Activated CD8-positive, alpha-beta T cell treated with anti-CD3 and anti-CD28 coated beads for 36 hours (primary cell): ENCODE results near the gene IP6K3. TPM values are rescaled to one million over a fixed set of nuclear protein-coding genes. Genes with fewer than 3 reads are reported as not detected.

Experiments
- ATAC-seq: fragments of 200-7000 bp; cut with Tn5 transposase; one replicate; pipeline ENCODE4 v1.10.0; 2021; ENCODE audit warnings: mild to moderate bottlenecking, moderate library complexity
- CTCF ChIA-PET: fragments of 350-600 bp; sonication (Branson Sonifier 250); formaldehyde crosslinking; loops from one replicate; lab custom pipeline; 2021; ENCODE audit warnings: antibody characterized with exemption; lab: Charles Lee
- POLR2A ChIA-PET: fragments of 350-600 bp; sonication (Branson Sonifier 250); formaldehyde crosslinking; loops from one replicate; lab custom pipeline; 2021; ENCODE audit warnings: antibody characterized with exemption; lab: Charles Lee
- DNase-seq: peaks from one replicate; pipeline ENCODE4 v3.0.0-alpha.2; 2020
- H3K27ac Mint-ChIP-seq: one replicate; pipeline ENCODE4 v1.8.0; 2021; ENCODE audit warnings: mild to moderate bottlenecking, mixed read lengths
- H3K27me3 Mint-ChIP-seq: one replicate; pipeline ENCODE4 v1.8.0; 2021; ENCODE audit warnings: mixed read lengths
- H3K36me3 Mint-ChIP-seq: one replicate; pipeline ENCODE4 v1.8.0; 2021; ENCODE audit warnings: low read depth, mixed read lengths
- H3K4me1 Mint-ChIP-seq: one replicate; pipeline ENCODE4 v1.8.0; 2021; ENCODE audit warnings: low read depth, mixed read lengths
- H3K4me3 Mint-ChIP-seq: one replicate; pipeline ENCODE4 v1.8.0; 2021; ENCODE audit warnings: mild to moderate bottlenecking, moderate library complexity, mixed read lengths
- H3K9me3 Mint-ChIP-seq: one replicate; pipeline ENCODE4 v1.8.0; 2021; ENCODE audit warnings: mixed read lengths
- intact Hi-C: fragments of 100-400 bp; cut with micrococcal nuclease; formaldehyde crosslinking; loops from one replicate; pipeline ENCODE4 v1.10.0; 2022
- total RNA-seq, 2 experiments: library from RNA; stranded (reverse); gene quantifications; one replicate each; pipeline ENCODE4 v1.2.3, GENCODE V29; 2021
- TF ChIP-seq, protein P1 (sequence below): fragments of 200-600 bp; IDR thresholded peaks from one replicate; pipeline ENCODE4 v1.8.0; 2022; ENCODE audit warnings: antibody characterized with exemption, mild to moderate bottlenecking

The IP6K3 gene
- total RNA-seq, 2 experiments from 2014 or later = not detected

- H3K4me3 Mint-ChIP-seq = no peak overlapping the region
- intact Hi-C loops = no loop called here
- H3K9me3 Mint-ChIP-seq = no peaks in the 10 kb centered on the region
- H3K27me3 Mint-ChIP-seq = no peaks in the 10 kb centered on the region
- peaks cover 52% of the 10 kb centered on the region for H3K36me3 Mint-ChIP-seq
- no peak overlapping the region for H3K27ac Mint-ChIP-seq
- TF ChIP-seq, protein P1, sequence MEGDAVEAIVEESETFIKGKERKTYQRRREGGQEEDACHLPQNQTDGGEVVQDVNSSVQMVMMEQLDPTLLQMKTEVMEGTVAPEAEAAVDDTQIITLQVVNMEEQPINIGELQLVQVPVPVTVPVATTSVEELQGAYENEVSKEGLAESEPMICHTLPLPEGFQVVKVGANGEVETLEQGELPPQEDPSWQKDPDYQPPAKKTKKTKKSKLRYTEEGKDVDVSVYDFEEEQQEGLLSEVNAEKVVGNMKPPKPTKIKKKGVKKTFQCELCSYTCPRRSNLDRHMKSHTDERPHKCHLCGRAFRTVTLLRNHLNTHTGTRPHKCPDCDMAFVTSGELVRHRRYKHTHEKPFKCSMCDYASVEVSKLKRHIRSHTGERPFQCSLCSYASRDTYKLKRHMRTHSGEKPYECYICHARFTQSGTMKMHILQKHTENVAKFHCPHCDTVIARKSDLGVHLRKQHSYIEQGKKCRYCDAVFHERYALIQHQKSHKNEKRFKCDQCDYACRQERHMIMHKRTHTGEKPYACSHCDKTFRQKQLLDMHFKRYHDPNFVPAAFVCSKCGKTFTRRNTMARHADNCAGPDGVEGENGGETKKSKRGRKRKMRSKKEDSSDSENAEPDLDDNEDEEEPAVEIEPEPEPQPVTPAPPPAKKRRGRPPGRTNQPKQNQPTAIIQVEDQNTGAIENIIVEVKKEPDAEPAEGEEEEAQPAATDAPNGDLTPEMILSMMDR = no peak
- H3K4me1 Mint-ChIP-seq = peaks cover 53% of the 10 kb centered on the region
- ChIA-PET POLR2A (interaction anchor here (0.6 kb wide), 1 partner anchor 87 kb away, joined by 3 read pairs; no protein-coding TSS in a partner anchor), CTCF (interaction anchor here (0.8 to 1.8 kb wide), 2 partner anchors 109 to 114 kb away, joined by 3 to 7 read pairs; no protein-coding TSS in a partner anchor)
- DNase-seq (no peak), ATAC-seq (no peak)
Observed at GRCh38 chr6:33698494-33698893, 48.2 kb downstream of the IP6K3 start.

GRCh38 chr6:33697845-33698244, 48.9 kb downstream of the IP6K3 start:
- Mint-ChIP-seq H3K4me1 (peaks cover 59% of the 10 kb centered on the region), H3K27ac (peak overlapping the region; percentile 88), H3K27me3 (no peaks in the 10 kb centered on the region), H3K36me3 (peaks cover 57% of the 10 kb centered on the region), H3K9me3 (no peaks in the 10 kb centered on the region), H3K4me3 (no peak overlapping the region)
- no peak for DNase-seq
- ChIA-PET CTCF (interaction anchor here (0.7 to 2.0 kb wide), 7 partner anchors 10 to 113 kb away, joined by 3 to 10 read pairs (median 3); partner anchors contain the start of gene ITPR3), POLR2A (interaction anchor here (0.6 to 0.8 kb wide), 3 partner anchors 17 to 357 kb away, joined by 3 to 4 read pairs (median 3); no protein-coding TSS in a partner anchor)
- no peak for ATAC-seq
- intact Hi-C loops = no loop called here
- TF ChIP-seq, protein P1 = no peak

DNA sequence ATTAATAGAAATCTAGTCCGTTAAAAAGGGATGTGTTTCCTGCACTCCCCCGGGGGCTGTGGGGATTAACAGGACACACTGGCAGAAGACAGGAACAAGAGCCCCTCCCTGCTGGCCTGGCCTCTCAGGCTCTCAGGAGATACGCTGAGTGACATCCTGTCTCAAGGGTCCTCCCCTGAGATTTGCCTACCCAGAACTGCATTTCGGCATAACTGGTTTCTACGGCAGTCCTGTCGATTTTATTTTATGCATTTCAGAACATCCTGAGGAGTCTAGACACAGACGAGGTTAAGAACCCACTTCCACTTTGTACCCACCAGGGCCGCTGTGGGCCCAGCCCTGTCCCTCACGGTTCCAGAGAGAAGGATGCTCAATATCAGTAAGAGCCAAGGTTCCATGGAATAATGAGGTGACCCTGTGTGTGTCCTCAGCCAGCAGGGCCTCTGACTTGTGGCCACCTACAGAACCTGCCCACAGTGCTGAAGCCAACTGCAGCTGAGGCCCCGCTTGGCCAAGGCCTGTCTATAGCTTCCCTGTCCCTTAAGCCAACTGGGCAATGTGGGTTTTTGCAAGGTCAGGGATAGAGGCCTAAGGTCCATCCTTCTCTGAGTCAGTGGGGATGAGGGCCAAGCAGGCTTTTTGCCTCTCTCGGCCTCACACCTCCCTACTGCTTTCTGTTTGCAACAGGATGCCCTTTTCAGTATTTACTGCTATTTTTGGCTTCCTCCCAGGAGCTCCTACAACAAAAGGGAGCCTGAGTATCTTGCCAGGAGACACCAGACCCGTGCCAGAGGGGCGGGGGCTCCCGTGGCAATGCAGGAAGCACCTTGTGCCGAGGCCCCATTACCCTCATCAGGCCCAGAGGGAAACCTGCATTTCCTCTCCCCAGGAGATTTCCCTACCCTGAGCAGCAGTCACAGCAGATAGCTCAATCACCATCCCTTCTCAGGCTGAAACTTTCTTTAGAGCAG, 49.9 kb downstream of the IP6K3 start:
- ChIA-PET CTCF (interaction anchor here (0.6 to 2.0 kb wide), 9 partner anchors 11 to 333 kb away, joined by 3 to 10 read pairs (median 3); partner anchors contain the start of gene ITPR3), POLR2A (interaction anchor here (0.6 to 5.1 kb wide), 4 partner anchors 14 to 356 kb away, joined by 3 to 33 read pairs (median 4); partner anchors contain the start of gene UQCC2)
- Mint-ChIP-seq H3K36me3 (peaks cover 66% of the 10 kb centered on the region), H3K9me3 (no peaks in the 10 kb centered on the region), H3K4me3 (no peak overlapping the region), H3K27ac (peak overlapping the region; percentile 88), H3K4me1 (peaks cover 69% of the 10 kb centered on the region), H3K27me3 (no peaks in the 10 kb centered on the region)
- ATAC-seq (peak; percentile 17), DNase-seq (peak; percentile 49)
- intact Hi-C loops = no loop called here
- TF ChIP-seq, protein P1 = no peak

- no peaks in the 10 kb centered on the region for H3K27me3 Mint-ChIP-seq
- peaks cover 70% of the 10 kb centered on the region for H3K36me3 Mint-ChIP-seq
- no peaks in the 10 kb centered on the region for H3K9me3 Mint-ChIP-seq
- H3K4me3 Mint-ChIP-seq = no peak overlapping the region
- H3K27ac Mint-ChIP-seq = peak overlapping the region; percentile 88
- ATAC-seq (no peak), DNase-seq (no peak)
- ChIA-PET CTCF (interaction anchor here (2.0 to 2.7 kb wide), 3 partner anchors 107 to 111 kb away, joined by 9 to 17 read pairs (median 10); no protein-coding TSS in a partner anchor), POLR2A (interaction anchor here (1.1 to 5.1 kb wide), 4 partner anchors 13 to 75 kb away, joined by 3 to 33 read pairs (median 14); partner anchors contain the start of genes ITPR3 and UQCC2)
- intact Hi-C loops = no loop called here
- TF ChIP-seq, protein P1 = no peak
- H3K4me1 Mint-ChIP-seq = peaks cover 76% of the 10 kb centered on the region
Observed at GRCh38 chr6:33696076-33696475, 50.6 kb downstream of the IP6K3 start.
